K562 (cell line): ENCODE results near the gene ACAP3.

Experiments used
- BCL6 ChIP-seq: fragments of 250-450 bp; sonication (Bioruptor Pico); IDR thresholded peaks from 2 replicates; pipeline ENCODE4 v1.4.0; 2020
- CTCF ChIP-seq, 3 experiments: IDR thresholded peaks in 2 of 3; conservative IDR thresholded peaks in 1 of 3; 2 replicates each; pipeline ENCODE4 v1.5.1; 2011 to 2012; ENCODE audit warnings: low read length in 3 of 3, mild to moderate bottlenecking in 3 of 3, control low read depth in 2 of 3, improper control_type of control experiment in 1 of 3, inconsistent platforms in 1 of 3, low read depth in 1 of 3, mixed read lengths in 1 of 3, moderate library complexity in 1 of 3; ENCODE audit not compliant: insufficient read depth in 2 of 3
- FOXJ3 ChIP-seq: sonication (generic); formaldehyde crosslinking; IDR thresholded peaks from 2 replicates; pipeline ENCODE4 v1.4.0; 2020; ENCODE audit warnings: mild to moderate bottlenecking, missing genetic modification reagents
- GABPA ChIP-seq: fragments of 200-800 bp; sonication (Bioruptor generic); conservative IDR thresholded peaks from 2 replicates; pipeline ENCODE4 v1.6.1; 2016; ENCODE audit warnings: low read depth, missing genetic modification characterization, missing compliant biosample characterization
- MYC ChIP-seq, 2 experiments: fragments of 250-450 bp in 1 of 2; sonication (Bioruptor Pico) in 1 of 2; IDR thresholded peaks; 2 replicates each; pipeline versions ENCODE4 v1.5.1 to v1.6.1; 2012 to 2021; ENCODE audit warnings: low read depth in 2 of 2, borderline replicate concordance in 1 of 2, improper control_type of control experiment in 1 of 2, low read length in 1 of 2, mild to moderate bottlenecking in 1 of 2, moderate library complexity in 1 of 2
- PHF21A ChIP-seq: fragments of 450-650 bp; IDR thresholded peaks from 2 replicates; pipeline ENCODE4 v1.6.1; 2017; ENCODE audit warnings: low read depth, borderline replicate concordance
- POLR2AphosphoS5 ChIP-seq: IDR thresholded peaks from 2 replicates; pipeline ENCODE4 v1.6.1; 2011; ENCODE audit warnings: mild to moderate bottlenecking, low read depth, low read length, moderate library complexity; ENCODE audit not compliant: control insufficient read depth, insufficient read depth
- SMC3 ChIP-seq: conservative IDR thresholded peaks from 2 replicates; pipeline ENCODE4 v1.6.1; 2011; ENCODE audit warnings: low read depth, low read length, improper control_type of control experiment; ENCODE audit not compliant: insufficient read depth
- TARDBP ChIP-seq: fragments of 450-650 bp; IDR thresholded peaks from 2 replicates; pipeline ENCODE4 v1.6.1; 2016
- TBL1XR1 ChIP-seq, 2 experiments: IDR thresholded peaks; 2 replicates each; pipeline ENCODE4 v1.6.1; 2012; ENCODE audit warnings: improper control_type of control experiment in 2 of 2, low read length in 2 of 2, mild to moderate bottlenecking in 1 of 2
- ZNF217 ChIP-seq: sonication (generic); formaldehyde crosslinking; IDR thresholded peaks from 2 replicates; pipeline ENCODE4 v1.8.0; 2022; ENCODE audit warnings: mild to moderate bottlenecking, missing genetic modification reagents
- ZNF639 ChIP-seq, 2 experiments: fragments of 200-800 bp in 1 of 2; sonication (Bioruptor generic) in 1 of 2; sonication (generic) in 1 of 2; formaldehyde crosslinking in 1 of 2; IDR thresholded peaks in 1 of 2; conservative IDR thresholded peaks in 1 of 2; 2 replicates each; pipeline versions ENCODE4 v1.5.0 to v1.6.1; 2016 to 2020; ENCODE audit warnings: missing compliant biosample characterization in 1 of 2, missing genetic modification characterization in 1 of 2, missing genetic modification reagents in 1 of 2
- TF ChIP-seq, protein P1 (sequence below), 2 experiments: fragments of 250-450 bp in 1 of 2; fragments of 450-650 bp in 1 of 2; sonication (Bioruptor Pico) in 1 of 2; IDR thresholded peaks; 2 replicates each; pipeline versions ENCODE4 v1.6.1 to v1.8.0; 2016 to 2021; ENCODE audit warnings: mild to moderate bottlenecking in 2 of 2, moderate library complexity in 2 of 2, missing compliant biosample characterization in 1 of 2, missing genetic modification characterization in 1 of 2

- TF ChIP-seq TARDBP (0 out of 2 replicates have a peak, but pooled peaks have one; percentile 15), SMC3 (no peak), FOXJ3 (CRISPR knock-in tag) (no peak), GABPA (tag) (no peak), TBL1XR1 (IDR thresholded peaks at IDR 0.05; ENCODE audit: low read length in 2 of 2) (no peak), POLR2AphosphoS5 (no peak), ZNF217 (CRISPR knock-in tag) (no peak), CTCF (IDR thresholded peaks at IDR 0.05 in 2 of 3, conservative IDR thresholded peaks at IDR 0.05 in 1 of 3; ENCODE audit: insufficient read depth in 2 of 3, low read depth in 1 of 3, low read length in 3 of 3) (no peak), BCL6 (no peak), PHF21A (no peak), MYC (IDR thresholded peaks at IDR 0.05; ENCODE audit: low read depth, low read length) (no peak), MYC (CRISPR knock-in tag; IDR thresholded peaks at IDR 0.05; ENCODE audit: borderline replicate concordance, low read depth) (no peak), ZNF639 (CRISPR knock-in tag; conservative IDR thresholded peaks at IDR 0.05 in 1 of 2, IDR thresholded peaks at IDR 0.05 in 1 of 2) (no peak)
- TF ChIP-seq, protein P1, sequence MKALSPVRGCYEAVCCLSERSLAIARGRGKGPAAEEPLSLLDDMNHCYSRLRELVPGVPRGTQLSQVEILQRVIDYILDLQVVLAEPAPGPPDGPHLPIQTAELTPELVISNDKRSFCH (CRISPR knock-in tag; IDR thresholded peaks at IDR 0.05) = no peak
- TF ChIP-seq, protein P1 (tag; IDR thresholded peaks at IDR 0.05) = no peak
Observed at GRCh38 chr1:1308756-1309250, 1.1 kb upstream of the ACAP3 start.
